H9 (cell line): ENCODE results near the gene MSI2. TPM values are rescaled to one million over a fixed set of nuclear protein-coding genes. Genes with fewer than 3 reads are reported as not detected.

Experiments
- DNase-seq: peaks from one replicate; pipeline ENCODE4 v3.0.0-alpha.2; 2017
- H2AFZ ChIP-seq: one replicate; pipeline ENCODE4 v1.6.1; 2013; ENCODE audit warnings: mild to moderate bottlenecking, low read length, control low read depth, moderate library complexity
- H2AK5ac ChIP-seq: 2 replicates; pipeline ENCODE4 v1.6.1; 2013; ENCODE audit warnings: low read length, control low read depth, mixed read lengths; ENCODE audit not compliant: insufficient read length
- H2BK120ac ChIP-seq: one replicate; pipeline ENCODE4 v1.6.1; 2013; ENCODE audit warnings: low read depth, mild to moderate bottlenecking, low read length, control low read depth, inconsistent platforms; ENCODE audit not compliant: poor library complexity, severe bottlenecking
- H2BK12ac ChIP-seq: 2 replicates; pipeline ENCODE4 v1.6.1; 2013; ENCODE audit warnings: low read length, control low read depth, mixed read lengths, low read depth; ENCODE audit not compliant: insufficient read length
- H2BK15ac ChIP-seq: 2 replicates; pipeline ENCODE4 v1.6.1; 2013; ENCODE audit warnings: low read depth, low read length, control low read depth
- H2BK20ac ChIP-seq: one replicate; pipeline ENCODE4 v1.6.1; 2013; ENCODE audit warnings: low read depth, mild to moderate bottlenecking, low read length, control low read depth, inconsistent platforms; ENCODE audit not compliant: poor library complexity, severe bottlenecking
- H2BK5ac ChIP-seq: 2 replicates; pipeline ENCODE4 v1.6.1; 2013; ENCODE audit warnings: low read length, control low read depth, mixed read lengths; ENCODE audit not compliant: insufficient read length
- H3K14ac ChIP-seq: 2 replicates; pipeline ENCODE4 v1.6.1; 2013; ENCODE audit warnings: low read length, control low read depth; ENCODE audit not compliant: insufficient read depth
- H3K18ac ChIP-seq: 2 replicates; pipeline ENCODE4 v1.6.1; 2013; ENCODE audit warnings: low read depth, mild to moderate bottlenecking, mixed read lengths, low read length, control low read depth; ENCODE audit not compliant: insufficient read length
- H3K23ac ChIP-seq: 2 replicates; pipeline ENCODE4 v1.6.1; 2013; ENCODE audit warnings: low read length, control low read depth, mixed read lengths, low read depth; ENCODE audit not compliant: insufficient read length
- H3K23me2 ChIP-seq: 2 replicates; pipeline ENCODE4 v1.6.1; 2013; ENCODE audit warnings: low read depth, mild to moderate bottlenecking, mixed read lengths, low read length, control low read depth; ENCODE audit not compliant: insufficient read length, poor library complexity, severe bottlenecking
- H3K27ac ChIP-seq: 2 replicates; pipeline ENCODE4 v1.5.1; 2013; ENCODE audit warnings: low read length, control low read depth, mixed read lengths, low read depth; ENCODE audit not compliant: insufficient read length
- H3K27me3 ChIP-seq: 2 replicates; pipeline ENCODE4 v1.6.1; 2013; ENCODE audit warnings: low read length, control low read depth, inconsistent platforms; ENCODE audit not compliant: insufficient read depth
- H3K4ac ChIP-seq: 2 replicates; pipeline ENCODE4 v1.6.1; 2013; ENCODE audit warnings: low read depth, mild to moderate bottlenecking, control low read depth, inconsistent platforms, low read length, moderate library complexity
- H3K4me1 ChIP-seq: 2 replicates; pipeline ENCODE4 v1.6.1; 2013; ENCODE audit warnings: low read length, control low read depth, inconsistent platforms; ENCODE audit not compliant: insufficient read depth
- H3K4me2 ChIP-seq: 2 replicates; pipeline ENCODE4 v1.6.1; 2013; ENCODE audit warnings: low read length, control low read depth, mixed read lengths; ENCODE audit not compliant: insufficient read length, insufficient read depth
- H3K56ac ChIP-seq: 2 replicates; pipeline ENCODE4 v1.6.1; 2013; ENCODE audit warnings: low read depth, mild to moderate bottlenecking, mixed read lengths, low read length, control low read depth; ENCODE audit not compliant: insufficient read length
- H3K79me1 ChIP-seq: 2 replicates; pipeline ENCODE4 v1.6.1; 2013; ENCODE audit warnings: low read depth, mild to moderate bottlenecking, moderate library complexity, low read length, control low read depth, inconsistent platforms; ENCODE audit not compliant: insufficient read depth, poor library complexity, severe bottlenecking
- H3K79me2 ChIP-seq: 2 replicates; pipeline ENCODE4 v1.6.1; 2013; ENCODE audit warnings: low read length, control low read depth, inconsistent platforms; ENCODE audit not compliant: insufficient read depth
- H3K9ac ChIP-seq: 2 replicates; pipeline ENCODE4 v1.6.1; 2013; ENCODE audit warnings: low read length, control low read depth, mixed read lengths; ENCODE audit not compliant: insufficient read length; ENCODE audit errors: extremely low read depth
- H3K9me3 ChIP-seq: one replicate; pipeline ENCODE4 v1.6.1; 2013; ENCODE audit warnings: low read depth, low read length, inconsistent platforms; ENCODE audit not compliant: control insufficient read depth
- H3T11ph ChIP-seq: one replicate; pipeline ENCODE4 v1.6.1; 2013; ENCODE audit warnings: mild to moderate bottlenecking, low read length, control low read depth, inconsistent platforms
- H4K20me1 ChIP-seq: one replicate; pipeline ENCODE4 v1.6.1; 2013; ENCODE audit not compliant: control insufficient read depth, insufficient read length, insufficient read depth
- H4K5ac ChIP-seq: 2 replicates; pipeline ENCODE4 v1.6.1; 2013; ENCODE audit warnings: low read depth, mild to moderate bottlenecking, mixed read lengths, low read length, control low read depth; ENCODE audit not compliant: insufficient read length
- H4K8ac ChIP-seq: replicated peaks from 2 replicates; pipeline ENCODE4 v1.6.1; 2013; ENCODE audit warnings: low read length, control low read depth, mixed read lengths, low read depth; ENCODE audit not compliant: insufficient read length
- H4K91ac ChIP-seq: 2 replicates; pipeline ENCODE4 v1.6.1; 2013; ENCODE audit warnings: low read depth, mild to moderate bottlenecking, moderate library complexity, mixed read lengths, low read length, control low read depth; ENCODE audit not compliant: insufficient read length
- H3K27ac Mint-ChIP-seq, 3 experiments: 2 replicates in 2 of 3; 3 replicates in 1 of 3; pipeline ENCODE4 v1.8.0; 2020 to 2021; ENCODE audit warnings: mixed read lengths in 3 of 3, mild to moderate bottlenecking in 1 of 3, moderate library complexity in 1 of 3
- H3K27me3 Mint-ChIP-seq: 2 replicates; pipeline ENCODE4 v1.8.0; 2021; ENCODE audit warnings: low read depth, mild to moderate bottlenecking, moderate library complexity, mixed read lengths
- H3K36me3 Mint-ChIP-seq, 3 experiments: 2 replicates in 2 of 3; 3 replicates in 1 of 3; pipeline ENCODE4 v1.8.0; 2020 to 2021; ENCODE audit warnings: low read depth in 3 of 3, mixed read lengths in 3 of 3; ENCODE audit not compliant: insufficient read depth in 1 of 3
- H3K4me1 Mint-ChIP-seq, 2 experiments: 2 replicates each; pipeline ENCODE4 v1.8.0; 2020; ENCODE audit warnings: mixed read lengths in 2 of 2
- H3K4me3 Mint-ChIP-seq, 2 experiments: 2 replicates in 1 of 2; 3 replicates in 1 of 2; pipeline ENCODE4 v1.8.0; 2020 to 2021; ENCODE audit warnings: mild to moderate bottlenecking in 2 of 2, mixed read lengths in 2 of 2, moderate library complexity in 1 of 2
- H3K9me3 Mint-ChIP-seq, 2 experiments: 2 replicates in 1 of 2; 3 replicates in 1 of 2; pipeline ENCODE4 v1.8.0; 2020; ENCODE audit warnings: mild to moderate bottlenecking in 2 of 2, mixed read lengths in 2 of 2, moderate library complexity in 1 of 2
- CTCF ChIP-seq: fragments of 200-600 bp; sonication (generic); conservative IDR thresholded peaks from 3 replicates; pipeline ENCODE4 v1.8.0; 2021; ENCODE audit warnings: antibody characterized with exemption, mild to moderate bottlenecking
- WGBS: extraction: QIAGEN DNeasy Blood & Tissue Kit; methylation state at CpG from one replicate; pipeline ENCODE4 v1.1.7; 2013; ENCODE audit warnings: missing lambda C conversion rate, low lambda C conversion rate, mixed read lengths; ENCODE audit not compliant: insufficient read length; ENCODE audit errors: extremely low coverage; 5-methylcytosine and 5-hydroxymethylcytosine counted together
- total RNA-seq: library from RNA; stranded (reverse); gene quantifications from 2 replicates; pipeline ENCODE4 v1.2.1, GENCODE V29; 2021

Gene MSI2
- total RNA-seq, 1 experiment from 2014 or later, result 98.5 TPM

- no peaks in the 10 kb centered on the region for H3K27me3 Mint-ChIP-seq
- no CpG with 5 or more reads among the region's 5 CpGs for WGBS
- no peak overlapping the region for H3K9ac ChIP-seq
- H2BK12ac ChIP-seq, result no peak overlapping the region
- no peaks in the 10 kb centered on the region for H3K23me2 ChIP-seq
- H2BK5ac ChIP-seq, result no peak overlapping the region
- no peaks in the 10 kb centered on the region for H4K20me1 ChIP-seq
- no peak overlapping the region for H3K23ac ChIP-seq
- no peak overlapping the region; a peak in 1 of 7 replicates for H3K27ac Mint-ChIP-seq
- H2AK5ac ChIP-seq, result no peak overlapping the region
- H2BK120ac ChIP-seq, result no peak overlapping the region
- H3K79me2 ChIP-seq, result no peaks in the 10 kb centered on the region
- no peak overlapping the region for H2AFZ ChIP-seq
- no peaks in the 10 kb centered on the region for H3K9me3 ChIP-seq
- H4K91ac ChIP-seq, result no peak overlapping the region
- H3K4me1 Mint-ChIP-seq, result peaks cover 15 to 35% of the 10 kb centered on the region in 2 experiments
- no peak for DNase-seq
- H3K18ac ChIP-seq, result no peak overlapping the region
- no peak overlapping the region for H3K4ac ChIP-seq
- H3K9me3 Mint-ChIP-seq, result no peaks in the 10 kb centered on the region
- H3K4me2 ChIP-seq, result no peak overlapping the region
- no peak overlapping the region for H3K27ac ChIP-seq
- H2BK15ac ChIP-seq, result no peak overlapping the region
- H3K79me1 ChIP-seq, result no peaks in the 10 kb centered on the region
- no peak overlapping the region for H4K5ac ChIP-seq
- no peak overlapping the region for H3K4me3 Mint-ChIP-seq
- H3T11ph ChIP-seq, result no peak overlapping the region
- no peak overlapping the region for H3K14ac ChIP-seq
- TF ChIP-seq CTCF, result no peak
- H4K8ac ChIP-seq, result no peak overlapping the region
- no peak overlapping the region for H3K56ac ChIP-seq
- no peak overlapping the region for H2BK20ac ChIP-seq
- H3K4me1 ChIP-seq, result peaks cover 2% of the 10 kb centered on the region; the same call in 1 of the 2 replicates
- H3K27me3 ChIP-seq, result no peaks in the 10 kb centered on the region
- no peaks in the 10 kb centered on the region for H3K36me3 Mint-ChIP-seq
Observed at GRCh38 chr17:57494443-57494842, 238.1 kb downstream of the MSI2 start.
